BE2C (cell line): ENCODE data around the gene SYT14.

Source experiments
- DNase-seq: peaks from one replicate; pipeline ENCODE4 v3.0.0-alpha.2; 2020
- H3K27me3 ChIP-seq: fragments of 250-450 bp; sonication (Bioruptor Pico); 2 replicates; pipeline ENCODE4 v1.5.1; 2020; ENCODE audit warnings: mild to moderate bottlenecking
- H3K36me3 ChIP-seq: fragments of 250-450 bp; sonication (Bioruptor Pico); 2 replicates; pipeline ENCODE4 v1.5.1; 2020; ENCODE audit warnings: mild to moderate bottlenecking
- H3K4me1 ChIP-seq: fragments of 250-450 bp; sonication (Bioruptor Pico); 2 replicates; pipeline ENCODE4 v1.5.1; 2020
- H3K4me3 ChIP-seq: 2 replicates; pipeline ENCODE4 v1.5.1; 2011; ENCODE audit warnings: low read depth, low read length
- H3K9me3 ChIP-seq: fragments of 250-450 bp; sonication (Bioruptor Pico); 2 replicates; pipeline ENCODE4 v1.5.1; 2020
- CTCF ChIP-seq: IDR thresholded peaks from 2 replicates; pipeline ENCODE4 v1.5.1; 2012; ENCODE audit warnings: mild to moderate bottlenecking, low read depth, low read length

SYT14 gene

GRCh38 chr1:210214573-210215409, 276.8 kb downstream of the SYT14 start:
- DNase-seq: no peak
- H3K4me1 ChIP-seq: no peaks in the 10 kb centered on the region
- no peak overlapping the region for H3K4me3 ChIP-seq
- no peaks in the 10 kb centered on the region for H3K36me3 ChIP-seq
- no peaks in the 10 kb centered on the region for H3K27me3 ChIP-seq
- H3K9me3 ChIP-seq: no peaks in the 10 kb centered on the region
- TF ChIP-seq CTCF: no peak

GRCh38 chr1:210217482-210217881, 279.5 kb downstream of the SYT14 start:
- no peaks in the 10 kb centered on the region for H3K36me3 ChIP-seq
- no peaks in the 10 kb centered on the region for H3K9me3 ChIP-seq
- no peaks in the 10 kb centered on the region for H3K4me1 ChIP-seq
- H3K4me3 ChIP-seq: no peak overlapping the region
- H3K27me3 ChIP-seq: no peaks in the 10 kb centered on the region
- TF ChIP-seq CTCF: no peak
- DNase-seq: no peak

- H3K9me3 ChIP-seq: no peaks in the 10 kb centered on the region
- no peaks in the 10 kb centered on the region for H3K27me3 ChIP-seq
- TF ChIP-seq CTCF: no peak
- DNase-seq: no peak
- no peaks in the 10 kb centered on the region for H3K4me1 ChIP-seq
- no peaks in the 10 kb centered on the region for H3K36me3 ChIP-seq
- no peak overlapping the region for H3K4me3 ChIP-seq
Measured at GRCh38 chr1:210218047-210218446, 280.0 kb downstream of the SYT14 start.
